ENCODE measurements around the gene BACH2. TPM values are rescaled to one million over a fixed set of nuclear protein-coding genes. Genes with fewer than 3 reads are reported as not detected.
"Not testable (repeated sequence)": the region's sequence is repeated elsewhere in the genome, so short reads cannot be mapped to it uniquely, and the experiment has no call there.

BACH2 gene
- total RNA-seq, 8 experiments from 2014 or later = 0.25 to 34.3 (median 19.4) TPM

DNA sequence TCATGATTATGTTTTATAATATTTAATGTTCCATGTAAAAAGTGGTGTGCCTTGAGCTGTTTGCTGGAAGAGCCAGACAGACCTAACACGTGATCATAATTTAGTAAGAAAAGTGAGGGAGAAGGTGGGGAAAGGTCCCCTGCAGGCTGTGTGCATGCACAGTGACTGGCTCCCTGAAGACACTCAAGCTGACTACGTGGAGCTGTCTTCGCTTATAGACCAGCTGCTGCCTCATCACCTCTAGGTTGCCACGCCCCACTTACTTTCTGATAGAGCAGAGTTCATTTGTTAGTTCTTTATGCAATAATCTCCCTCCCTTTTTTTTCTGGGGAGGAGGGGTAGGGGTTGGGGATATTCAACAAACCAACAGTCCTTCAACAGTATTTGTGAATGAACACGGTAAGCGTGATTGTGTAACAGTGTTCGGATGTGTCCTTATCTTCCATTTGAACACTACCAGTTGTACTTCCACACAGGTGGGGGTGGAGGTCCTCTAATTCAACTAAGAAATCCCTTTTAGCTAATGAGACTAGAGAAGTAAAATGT is 157.3 kb downstream of the BACH2 start:
- 55 to 100% (median 100%) methylated on average over 2 to 5 of the region's 7 CpGs; no CpG with 5 or more reads in 2 of the 10 experiments for WGBS, 10 experiments

DNA sequence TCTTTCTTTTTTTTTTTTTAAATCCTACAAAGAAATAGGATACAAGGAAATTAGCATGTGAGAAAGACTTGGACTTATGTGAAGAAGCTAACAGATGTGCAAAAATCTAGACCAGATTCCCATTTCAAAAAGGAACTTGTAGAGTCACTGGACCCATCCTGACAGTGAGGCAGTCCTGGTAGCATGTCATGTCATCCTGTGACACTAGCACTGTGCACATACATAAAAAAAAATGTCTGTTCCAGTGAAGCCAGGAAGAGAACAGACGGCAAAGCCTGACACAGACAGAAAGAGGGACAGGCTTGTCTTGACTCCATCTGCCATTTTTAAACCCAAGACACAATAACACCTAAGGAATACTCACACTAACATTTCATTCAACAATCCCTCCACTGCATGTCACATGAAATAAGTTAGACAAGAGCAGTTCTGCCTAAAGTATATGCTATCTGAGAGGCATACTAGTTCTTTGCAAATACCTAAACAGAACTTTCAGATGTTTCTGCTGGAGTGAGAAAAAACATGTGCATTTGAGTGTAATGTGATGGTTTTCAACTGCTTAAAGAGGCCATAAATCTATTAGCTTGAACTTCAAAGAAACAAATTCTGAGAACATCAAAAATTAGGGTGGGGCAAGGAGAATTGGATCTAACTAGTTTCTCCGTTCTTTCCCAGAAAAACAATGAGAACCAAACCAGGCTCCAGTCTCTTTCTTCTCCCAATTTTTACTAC is 159.6 kb downstream of the BACH2 start:
- WGBS, 10 experiments = 0 to 80% (median 65%) methylated on average over 1 to 2 of the region's 2 CpGs; no CpG with 5 or more reads in 3 of the 10 experiments
- ATAC-seq (replicated peaks in 6 of 8) = peak in 3 of 8 experiments; percentile 21 to 28 (median 23)
- Histone ChIP-seq H3K4me1 (replicated peaks in 1 of 2) (peaks cover 15 to 37% of the 10 kb centered on the region in 2 donors), H3K4me3 (no peak overlapping the region), H3K27ac (no peak overlapping the region)
- in situ Hi-C loops (cut with MboI; ENCODE audit: low pct_unique_long_range_greater_than_20kb in 2 of 9, low sequenced_read_pairs in 9 of 9, unreplicated experiment in 9 of 9) = no loop called here

More for the DNA sequence above, 157.3 kb downstream of the BACH2 start:
- in situ Hi-C loops (cut with MboI; ENCODE audit: low pct_unique_long_range_greater_than_20kb in 2 of 9, low sequenced_read_pairs in 9 of 9, unreplicated experiment in 9 of 9) = no loop called here
- Histone ChIP-seq H3K4me1 (replicated peaks in 1 of 2) (peaks cover 15 to 38% of the 10 kb centered on the region in 2 donors), H3K27ac (no peak overlapping the region), H3K4me3 (no peak overlapping the region)
- ATAC-seq (replicated peaks in 6 of 8) = no peak

DNA sequence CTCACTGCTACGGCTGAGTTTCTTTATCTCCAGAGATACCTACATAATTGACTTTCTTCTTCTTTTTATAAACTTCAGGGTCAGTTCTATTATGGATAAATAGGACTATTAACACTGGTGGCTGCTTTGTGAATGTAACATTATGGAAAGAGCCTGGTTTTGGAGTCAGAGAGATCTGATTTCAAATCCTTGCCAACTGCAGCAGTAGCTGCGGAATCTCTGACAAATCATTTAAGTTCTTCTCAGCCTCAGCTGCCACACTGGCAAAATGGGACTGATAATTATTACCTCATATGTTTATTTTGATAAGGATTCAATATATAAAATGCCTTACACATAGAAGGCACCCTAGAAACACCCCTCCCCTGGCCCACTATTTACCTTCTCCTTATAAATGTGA is 160.5 kb downstream of the BACH2 start:
- no peak for ATAC-seq (replicated peaks in 6 of 8)
- H3K27ac ChIP-seq = no peak overlapping the region
- in situ Hi-C loops (cut with MboI; ENCODE audit: low pct_unique_long_range_greater_than_20kb in 2 of 9, low sequenced_read_pairs in 9 of 9, unreplicated experiment in 9 of 9) = no loop called here
- no peak overlapping the region for H3K4me3 ChIP-seq
- peaks cover 15 to 37% of the 10 kb centered on the region in 2 donors for H3K4me1 ChIP-seq (replicated peaks in 1 of 2)
- WGBS, 10 experiments = 50 to 100% (median 86%) methylated on average over 1 to 2 of the region's 2 CpGs; no CpG with 5 or more reads in 1 of the 10 experiments

DNA sequence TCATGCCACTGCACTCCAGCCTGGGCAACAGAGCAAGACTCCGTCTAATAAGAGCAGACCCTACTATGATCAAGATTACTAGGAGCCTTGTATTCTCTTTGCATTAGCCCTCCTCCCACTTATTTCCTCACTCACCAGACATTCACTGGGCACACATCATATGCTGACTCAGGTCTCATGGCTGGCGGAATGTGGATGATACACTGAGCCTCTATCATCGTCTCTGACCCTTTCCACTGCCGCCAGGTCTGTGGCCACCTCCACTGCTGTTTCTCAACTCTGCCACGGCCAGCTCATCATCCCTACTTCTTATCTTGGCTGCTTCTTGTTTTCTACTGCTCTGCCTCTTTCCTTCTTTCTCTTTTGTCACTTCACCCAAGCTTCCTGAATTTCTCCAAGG is 161.0 kb downstream of the BACH2 start:
- 18 to 94% (median 67%) methylated on average over 1 to 4 of the region's 5 CpGs; no CpG with 5 or more reads in 5 of the 10 experiments for WGBS, 10 experiments
- no peak overlapping the region for H3K4me3 ChIP-seq
- no peak overlapping the region for H3K27ac ChIP-seq
- peaks cover 15 to 37% of the 10 kb centered on the region in 2 donors for H3K4me1 ChIP-seq (replicated peaks in 1 of 2)
- ATAC-seq (replicated peaks in 6 of 8) = peak in 3 of 8 experiments; percentile 21 to 48 (median 24)
- in situ Hi-C loops (cut with MboI; ENCODE audit: low pct_unique_long_range_greater_than_20kb in 2 of 9, low sequenced_read_pairs in 9 of 9, unreplicated experiment in 9 of 9) = no loop called here

DNA sequence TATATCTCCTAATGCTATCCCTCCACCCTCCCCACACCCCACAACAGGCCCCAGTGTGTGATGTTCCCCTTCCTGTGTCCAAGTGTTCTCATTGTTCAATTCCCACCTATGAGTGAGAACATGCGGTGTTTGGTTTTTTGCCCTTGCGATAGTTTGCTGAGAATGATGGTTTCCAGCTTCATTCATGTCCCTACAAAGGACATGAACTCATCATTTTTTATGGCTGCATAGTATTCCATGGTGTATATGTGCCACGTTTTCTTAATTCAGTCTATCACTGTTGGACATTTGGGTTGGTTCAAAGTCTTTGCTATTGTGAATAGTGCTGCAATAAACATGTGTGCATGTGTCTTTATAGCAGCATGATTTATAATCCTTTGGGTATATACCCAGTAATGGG is 163.0 kb downstream of the BACH2 start:
- ATAC-seq (replicated peaks in 6 of 8); H3K4me3 ChIP-seq; in situ Hi-C loops (cut with MboI; ENCODE audit: low pct_unique_long_range_greater_than_20kb in 2 of 9, low sequenced_read_pairs in 9 of 9, unreplicated experiment in 9 of 9); H3K27ac ChIP-seq: not testable (repeated sequence)
- H3K4me1 ChIP-seq (replicated peaks in 1 of 2) = peaks cover 15 to 34% of the 10 kb centered on the region in 2 donors
- no CpG with 5 or more reads among the region's 3 CpGs for WGBS, 10 experiments

DNA sequence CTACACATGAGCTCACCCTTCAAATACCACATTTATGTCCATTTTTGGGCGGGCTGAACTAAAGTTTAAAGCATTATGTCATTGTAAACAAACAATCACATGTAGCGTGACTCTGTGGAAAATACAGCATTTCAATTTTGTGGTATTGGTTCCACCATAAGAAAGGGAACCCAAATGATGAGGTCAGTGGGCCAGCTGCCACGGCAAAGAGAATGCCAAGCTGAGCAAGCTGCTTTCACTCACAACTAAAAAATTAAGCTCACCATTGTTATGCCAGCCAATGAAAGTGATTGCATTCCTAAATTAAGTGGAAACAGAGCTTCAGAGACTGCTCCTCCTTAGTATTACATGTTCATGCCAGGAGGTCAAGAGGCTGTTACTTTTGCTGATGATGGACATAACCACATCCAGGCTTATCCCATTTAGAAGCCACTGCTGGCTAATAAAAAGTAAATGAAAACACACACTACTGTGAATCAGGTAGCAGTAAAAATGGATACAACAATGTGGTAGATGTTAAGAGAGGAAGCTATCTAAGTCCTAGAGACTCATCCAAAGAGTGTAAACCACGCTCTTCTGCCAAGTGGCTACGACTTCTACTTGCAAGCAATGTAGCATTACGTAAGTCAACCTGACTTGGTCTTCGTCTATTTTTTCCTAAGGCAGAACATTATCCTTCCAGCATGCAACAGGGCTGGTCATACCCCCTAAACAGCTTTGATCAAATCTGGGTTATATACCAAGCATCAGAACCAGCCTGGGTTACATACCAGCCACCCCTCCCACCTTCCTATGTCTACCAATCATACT is 164.8 kb downstream of the BACH2 start:
- Histone ChIP-seq H3K27ac (no peak overlapping the region), H3K4me3 (no peak overlapping the region), H3K4me1 (replicated peaks in 1 of 2) (peaks cover 5 to 17% of the 10 kb centered on the region in 2 donors)
- peak in 5 of 8 experiments; percentile 32 to 84 (median 39) for ATAC-seq (replicated peaks in 6 of 8)
- in situ Hi-C loops (cut with MboI; ENCODE audit: low pct_unique_long_range_greater_than_20kb in 2 of 9, low sequenced_read_pairs in 9 of 9, unreplicated experiment in 9 of 9) = no loop called here
- WGBS, 10 experiments = 3 to 98% (median 80%) methylated on average over 1 to 7 of the region's 7 CpGs; no CpG with 5 or more reads in 1 of the 10 experiments

DNA sequence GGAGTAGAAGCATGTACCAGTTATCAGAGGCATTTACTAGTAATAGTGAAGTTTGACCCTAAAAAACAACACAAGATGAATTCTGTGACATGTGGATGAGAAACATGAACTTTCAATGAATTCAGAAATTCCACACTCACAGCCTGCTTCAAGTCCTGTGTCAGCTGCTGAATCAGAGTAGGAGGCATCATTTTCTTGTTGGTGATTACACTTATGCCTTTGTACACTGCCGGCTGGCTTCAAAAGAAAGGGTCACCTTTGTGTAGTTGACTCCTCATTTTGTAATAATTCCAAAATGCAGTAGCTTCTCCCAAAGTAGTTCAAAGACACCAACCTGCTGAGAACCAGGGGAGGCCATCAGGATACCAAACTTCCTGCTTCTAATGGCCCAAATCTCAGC is 165.5 kb downstream of the BACH2 start:
- H3K27ac ChIP-seq = no peak overlapping the region
- peaks cover 5 to 10% of the 10 kb centered on the region in 2 donors for H3K4me1 ChIP-seq (replicated peaks in 1 of 2)
- in situ Hi-C loops (cut with MboI; ENCODE audit: low pct_unique_long_range_greater_than_20kb in 2 of 9, low sequenced_read_pairs in 9 of 9, unreplicated experiment in 9 of 9) = no loop called here
- ATAC-seq (replicated peaks in 6 of 8) = no peak
- H3K4me3 ChIP-seq = no peak overlapping the region
- WGBS, 10 experiments = 0 to 91% (median 33%) methylated on average over 1 of the region's 1 CpG; no CpG with 5 or more reads in 6 of the 10 experiments

DNA sequence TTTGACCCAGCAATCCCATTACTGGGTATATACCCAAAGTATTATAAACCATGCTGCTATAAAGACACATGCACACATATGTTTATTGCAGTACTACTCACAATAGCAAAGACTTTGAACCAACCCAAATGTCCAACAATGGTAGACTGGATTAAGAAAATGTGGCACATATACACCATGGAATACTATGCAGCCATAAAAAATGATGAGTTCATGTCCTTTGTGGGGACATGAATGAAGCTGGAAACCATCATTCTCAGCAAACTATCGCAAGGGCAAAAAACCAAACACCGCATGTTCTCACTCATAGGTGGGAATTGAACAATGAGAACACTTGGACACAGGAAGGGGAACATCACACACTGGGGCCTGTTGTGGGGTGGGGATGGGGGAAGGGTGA is 168.0 kb downstream of the BACH2 start:
- ATAC-seq (replicated peaks in 6 of 8); H3K4me3 ChIP-seq; in situ Hi-C loops (cut with MboI; ENCODE audit: low pct_unique_long_range_greater_than_20kb in 2 of 9, low sequenced_read_pairs in 9 of 9, unreplicated experiment in 9 of 9); H3K4me1 ChIP-seq (replicated peaks in 1 of 2); H3K27ac ChIP-seq: not testable (repeated sequence)
- WGBS, 10 experiments = no CpG with 5 or more reads among the region's 2 CpGs

DNA sequence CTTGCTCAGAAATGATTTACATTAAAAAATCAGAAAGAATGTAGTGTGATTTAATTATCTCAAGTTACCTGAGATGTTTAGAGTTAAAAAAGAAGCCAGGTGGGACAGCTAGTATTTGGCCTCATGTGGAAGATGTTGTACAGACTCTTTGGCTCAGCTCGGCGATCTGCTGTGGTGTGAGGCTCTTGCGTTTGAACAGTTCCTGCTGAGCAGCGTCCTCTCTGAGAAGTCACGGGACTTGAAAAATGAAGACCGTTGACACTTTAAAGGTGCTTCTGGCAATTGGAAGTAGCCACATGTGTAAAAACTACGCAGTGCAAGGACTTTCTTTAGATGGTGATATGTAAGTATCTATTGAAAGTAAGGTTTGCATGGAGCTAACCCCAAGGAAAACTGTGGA is 169.0 kb downstream of the BACH2 start:
- Histone ChIP-seq H3K27ac (no peak overlapping the region), H3K4me1 (replicated peaks in 1 of 2) (peaks cover 0 to 5% of the 10 kb centered on the region in 2 donors), H3K4me3 (no peak overlapping the region)
- 60 to 90% (median 81%) methylated on average over 1 to 7 of the region's 7 CpGs; no CpG with 5 or more reads in 2 of the 10 experiments for WGBS, 10 experiments
- in situ Hi-C loops (cut with MboI; ENCODE audit: low pct_unique_long_range_greater_than_20kb in 2 of 9, low sequenced_read_pairs in 9 of 9, unreplicated experiment in 9 of 9) = no loop called here
- ATAC-seq (replicated peaks in 6 of 8) = no peak

DNA sequence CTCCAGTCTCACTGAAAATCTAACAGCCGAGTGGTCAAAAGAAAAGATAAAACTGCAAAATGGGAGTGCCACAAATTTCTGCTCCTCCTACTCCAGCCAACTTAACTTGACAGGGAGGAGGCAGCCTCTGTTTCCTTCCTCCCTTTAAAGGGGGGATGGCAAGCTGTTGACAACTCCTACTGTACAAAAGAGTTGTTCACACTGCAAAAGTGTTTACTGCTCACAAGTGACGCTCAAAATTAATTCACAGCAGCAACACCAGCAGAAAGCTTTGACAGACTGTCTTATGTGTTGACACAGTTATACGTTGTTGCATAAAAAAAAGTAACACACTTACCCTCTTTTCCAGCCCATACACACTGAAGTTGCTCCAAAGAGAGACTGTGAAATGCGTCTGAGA is 169.8 kb downstream of the BACH2 start:
- ATAC-seq (replicated peaks in 6 of 8) = no peak
- no peak overlapping the region for H3K4me3 ChIP-seq
- in situ Hi-C loops (cut with MboI; ENCODE audit: low pct_unique_long_range_greater_than_20kb in 2 of 9, low sequenced_read_pairs in 9 of 9, unreplicated experiment in 9 of 9) = no loop called here
- H3K4me1 ChIP-seq (replicated peaks in 1 of 2) = peaks cover 0 to 5% of the 10 kb centered on the region in 2 donors
- no peak overlapping the region for H3K27ac ChIP-seq
- 38 to 85% (median 69%) methylated on average over 1 to 3 of the region's 4 CpGs; no CpG with 5 or more reads in 3 of the 10 experiments for WGBS, 10 experiments

DNA sequence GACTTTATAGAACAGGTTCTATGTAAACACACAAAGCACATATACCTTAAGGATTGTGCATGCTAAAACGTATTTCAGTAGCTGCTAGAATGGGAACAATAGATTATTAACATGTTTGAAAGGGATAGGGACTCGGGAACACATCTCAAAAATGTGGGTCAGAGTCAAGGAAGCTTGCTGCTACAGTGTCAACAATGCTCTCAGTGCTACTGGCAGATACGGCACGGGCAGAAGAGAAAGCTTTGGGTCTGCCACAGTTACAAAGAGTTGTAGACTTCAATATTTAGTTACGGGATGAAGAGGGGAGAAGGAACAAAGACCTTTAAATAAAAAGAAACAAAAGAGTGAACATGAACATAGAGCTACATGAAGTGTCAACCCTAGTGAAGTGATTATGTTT is 170.5 kb downstream of the BACH2 start:
- no peak overlapping the region for H3K4me3 ChIP-seq
- H3K4me1 ChIP-seq (replicated peaks in 1 of 2) = peaks cover 0 to 5% of the 10 kb centered on the region in 2 donors
- 31 to 79% (median 61%) methylated on average over 3 to 5 of the region's 5 CpGs for WGBS, 10 experiments
- peak in 2 of 8 experiments; percentile 52 for ATAC-seq (replicated peaks in 6 of 8)
- H3K27ac ChIP-seq = no peak overlapping the region
- in situ Hi-C loops (cut with MboI; ENCODE audit: low pct_unique_long_range_greater_than_20kb in 2 of 9, low sequenced_read_pairs in 9 of 9, unreplicated experiment in 9 of 9) = no loop called here

DNA sequence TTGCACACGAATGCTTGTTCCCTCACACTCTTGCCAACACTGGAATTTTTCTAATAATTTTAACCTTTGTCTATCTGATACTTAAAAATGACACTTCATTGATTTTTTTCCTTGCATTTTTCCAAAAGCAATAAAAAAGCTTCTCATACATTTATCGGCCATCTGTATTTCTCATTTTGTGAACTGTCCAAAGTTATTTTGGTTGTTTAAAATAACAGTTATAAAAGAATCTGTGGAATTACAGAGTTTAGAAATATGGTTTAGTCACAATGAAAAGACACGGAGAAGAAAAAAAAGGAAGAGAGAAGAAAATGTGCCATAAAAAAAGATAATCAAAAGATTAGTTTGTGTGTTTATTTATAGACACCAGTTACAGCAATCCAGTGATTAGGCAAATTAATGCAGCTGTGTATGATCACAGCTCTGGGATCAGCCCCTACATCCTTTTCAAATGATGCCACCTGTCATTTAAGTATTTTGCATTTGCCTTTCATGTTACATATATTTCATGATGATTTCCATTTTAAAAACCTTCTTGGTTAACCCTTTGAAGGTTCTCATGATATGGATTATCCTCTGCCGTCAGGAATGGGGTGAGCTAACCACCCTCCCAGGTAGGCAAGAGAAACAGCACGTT is 171.7 kb downstream of the BACH2 start:
- H3K4me1 ChIP-seq (replicated peaks in 1 of 2) = peaks cover 0 to 5% of the 10 kb centered on the region in 2 donors
- 51 to 97% (median 87%) methylated on average over 2 to 5 of the region's 5 CpGs for WGBS, 10 experiments
- ATAC-seq (replicated peaks in 6 of 8) = no peak
- H3K27ac ChIP-seq = no peak overlapping the region
- in situ Hi-C loops (cut with MboI; ENCODE audit: low pct_unique_long_range_greater_than_20kb in 2 of 9, low sequenced_read_pairs in 9 of 9, unreplicated experiment in 9 of 9) = no loop called here
- no peak overlapping the region for H3K4me3 ChIP-seq

All from motor neuron (in vitro differentiated cells).